ENCODE measurements around the gene ATP8B4. TPM values are rescaled to one million over a fixed set of nuclear protein-coding genes. Genes with fewer than 3 reads are reported as not detected.

Gene ATP8B4, protein sequence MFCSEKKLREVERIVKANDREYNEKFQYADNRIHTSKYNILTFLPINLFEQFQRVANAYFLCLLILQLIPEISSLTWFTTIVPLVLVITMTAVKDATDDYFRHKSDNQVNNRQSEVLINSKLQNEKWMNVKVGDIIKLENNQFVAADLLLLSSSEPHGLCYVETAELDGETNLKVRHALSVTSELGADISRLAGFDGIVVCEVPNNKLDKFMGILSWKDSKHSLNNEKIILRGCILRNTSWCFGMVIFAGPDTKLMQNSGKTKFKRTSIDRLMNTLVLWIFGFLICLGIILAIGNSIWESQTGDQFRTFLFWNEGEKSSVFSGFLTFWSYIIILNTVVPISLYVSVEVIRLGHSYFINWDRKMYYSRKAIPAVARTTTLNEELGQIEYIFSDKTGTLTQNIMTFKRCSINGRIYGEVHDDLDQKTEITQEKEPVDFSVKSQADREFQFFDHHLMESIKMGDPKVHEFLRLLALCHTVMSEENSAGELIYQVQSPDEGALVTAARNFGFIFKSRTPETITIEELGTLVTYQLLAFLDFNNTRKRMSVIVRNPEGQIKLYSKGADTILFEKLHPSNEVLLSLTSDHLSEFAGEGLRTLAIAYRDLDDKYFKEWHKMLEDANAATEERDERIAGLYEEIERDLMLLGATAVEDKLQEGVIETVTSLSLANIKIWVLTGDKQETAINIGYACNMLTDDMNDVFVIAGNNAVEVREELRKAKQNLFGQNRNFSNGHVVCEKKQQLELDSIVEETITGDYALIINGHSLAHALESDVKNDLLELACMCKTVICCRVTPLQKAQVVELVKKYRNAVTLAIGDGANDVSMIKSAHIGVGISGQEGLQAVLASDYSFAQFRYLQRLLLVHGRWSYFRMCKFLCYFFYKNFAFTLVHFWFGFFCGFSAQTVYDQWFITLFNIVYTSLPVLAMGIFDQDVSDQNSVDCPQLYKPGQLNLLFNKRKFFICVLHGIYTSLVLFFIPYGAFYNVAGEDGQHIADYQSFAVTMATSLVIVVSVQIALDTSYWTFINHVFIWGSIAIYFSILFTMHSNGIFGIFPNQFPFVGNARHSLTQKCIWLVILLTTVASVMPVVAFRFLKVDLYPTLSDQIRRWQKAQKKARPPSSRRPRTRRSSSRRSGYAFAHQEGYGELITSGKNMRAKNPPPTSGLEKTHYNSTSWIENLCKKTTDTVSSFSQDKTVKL
- total RNA-seq = 1 to 10 TPM; 2.0 to 9.8 (median 9.2) TPM

DNA sequence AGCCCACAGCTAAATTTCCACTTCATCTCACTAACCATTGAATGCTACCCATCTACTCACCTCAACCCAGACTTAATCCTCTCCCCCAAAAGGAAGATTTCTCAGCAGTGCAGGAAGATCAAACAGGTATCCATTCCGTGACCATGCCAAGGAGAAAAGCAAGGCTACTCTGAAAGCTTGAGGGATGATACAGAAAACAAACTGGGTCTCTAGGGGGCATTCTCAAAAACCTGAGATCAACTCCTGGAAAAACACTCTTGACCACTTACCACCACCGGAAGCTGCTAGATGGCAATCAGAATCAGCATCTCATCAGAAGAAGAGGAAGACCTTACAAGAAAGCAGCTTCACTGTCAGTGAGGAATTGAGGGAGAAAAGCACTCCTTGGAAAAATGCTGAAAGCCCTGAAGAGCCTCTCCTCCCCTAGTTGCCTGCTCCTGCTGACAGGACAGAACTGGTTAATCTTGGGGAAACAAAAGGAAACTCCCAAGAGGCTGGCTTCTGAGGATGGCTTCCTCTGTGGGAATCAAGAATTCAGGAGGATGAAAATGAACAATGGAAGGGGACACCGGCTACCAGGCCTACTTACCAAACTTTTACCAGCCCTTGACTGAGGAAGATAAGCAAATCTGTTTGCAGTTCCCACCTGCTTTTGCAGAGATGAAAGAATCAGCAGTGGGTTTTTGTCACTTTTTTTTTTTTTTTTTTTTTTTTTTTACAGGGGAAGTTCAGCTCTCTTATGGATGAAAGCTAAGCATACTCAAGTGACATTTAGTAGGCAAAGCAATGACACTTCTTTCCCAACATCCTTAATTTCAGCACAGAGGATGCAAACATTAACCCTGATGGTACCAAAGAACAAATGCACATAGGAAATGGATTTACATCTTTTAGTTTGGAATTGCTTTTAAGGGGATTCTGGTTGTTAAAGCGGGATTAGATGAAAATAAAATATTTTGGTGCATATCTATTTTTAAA, at the start of gene ATP8B4:
ATP8B4 (minus strand) TSS at position 171 of the 978 bp plus-strand sequence. CDS start 12,267 bp downstream, outside the sequence.
- Histone ChIP-seq H3K27ac (no peak within 1 kb of the TSS), H3K4me1 (no peaks in the 10 kb centered on the region), H3K36me3 (no peaks in the 10 kb centered on the region), H3K4me3 (no peak within 1 kb of the TSS), H3K27me3 (no peaks in the 10 kb centered on the region), H3K9me3 (peaks cover 0 to 13% (median 0%) of the 10 kb centered on the region in 3 donors)
- ATAC-seq = no peak
- TF ChIP-seq POLR2AphosphoS5 (IDR thresholded peaks at IDR 0.05) = no peak
- no peak for TF ChIP-seq POLR2A (IDR thresholded peaks at IDR 0.05)
- TF ChIP-seq, protein P1, sequence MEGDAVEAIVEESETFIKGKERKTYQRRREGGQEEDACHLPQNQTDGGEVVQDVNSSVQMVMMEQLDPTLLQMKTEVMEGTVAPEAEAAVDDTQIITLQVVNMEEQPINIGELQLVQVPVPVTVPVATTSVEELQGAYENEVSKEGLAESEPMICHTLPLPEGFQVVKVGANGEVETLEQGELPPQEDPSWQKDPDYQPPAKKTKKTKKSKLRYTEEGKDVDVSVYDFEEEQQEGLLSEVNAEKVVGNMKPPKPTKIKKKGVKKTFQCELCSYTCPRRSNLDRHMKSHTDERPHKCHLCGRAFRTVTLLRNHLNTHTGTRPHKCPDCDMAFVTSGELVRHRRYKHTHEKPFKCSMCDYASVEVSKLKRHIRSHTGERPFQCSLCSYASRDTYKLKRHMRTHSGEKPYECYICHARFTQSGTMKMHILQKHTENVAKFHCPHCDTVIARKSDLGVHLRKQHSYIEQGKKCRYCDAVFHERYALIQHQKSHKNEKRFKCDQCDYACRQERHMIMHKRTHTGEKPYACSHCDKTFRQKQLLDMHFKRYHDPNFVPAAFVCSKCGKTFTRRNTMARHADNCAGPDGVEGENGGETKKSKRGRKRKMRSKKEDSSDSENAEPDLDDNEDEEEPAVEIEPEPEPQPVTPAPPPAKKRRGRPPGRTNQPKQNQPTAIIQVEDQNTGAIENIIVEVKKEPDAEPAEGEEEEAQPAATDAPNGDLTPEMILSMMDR (IDR thresholded peaks at IDR 0.05) = no peak
- no peak for TF ChIP-seq EP300 (IDR thresholded peaks at IDR 0.05)
- 56 to 87% methylated on average over 3 to 4 of the region's 4 CpGs for WGBS, 2 donors (ENCODE audit: low coverage in 1 of 2)

- no peaks in the 10 kb centered on the region for H3K27me3 ChIP-seq
- no peaks in the 10 kb centered on the region for H3K36me3 ChIP-seq
- H3K27ac ChIP-seq = no peak overlapping the region
- TF ChIP-seq, protein P1 (IDR thresholded peaks at IDR 0.05) = no peak
- TF ChIP-seq EP300 (IDR thresholded peaks at IDR 0.05) (no peak), POLR2AphosphoS5 (IDR thresholded peaks at IDR 0.05) (no peak), POLR2A (IDR thresholded peaks at IDR 0.05) (no peak)
- 53 to 77% methylated on average over 3 to 4 of the region's 4 CpGs for WGBS, 2 donors (ENCODE audit: low coverage in 1 of 2)
- H3K9me3 ChIP-seq = no peaks in the 10 kb centered on the region
- H3K4me1 ChIP-seq = no peaks in the 10 kb centered on the region
- no peak overlapping the region for H3K4me3 ChIP-seq
- ATAC-seq = no peak
Measured at GRCh38 chr15:50168379-50168778, 49.3 kb upstream of the ATP8B4 start.

- no peaks in the 10 kb centered on the region for H3K27me3 ChIP-seq
- H3K36me3 ChIP-seq = no peaks in the 10 kb centered on the region
- ATAC-seq = no peak
- no peak overlapping the region for H3K27ac ChIP-seq
- no peak overlapping the region for H3K4me3 ChIP-seq
- no peaks in the 10 kb centered on the region for H3K4me1 ChIP-seq
- TF ChIP-seq EP300 (IDR thresholded peaks at IDR 0.05) (no peak), POLR2AphosphoS5 (IDR thresholded peaks at IDR 0.05) (no peak), POLR2A (IDR thresholded peaks at IDR 0.05) (no peak)
- TF ChIP-seq, protein P1 (IDR thresholded peaks at IDR 0.05) = no peak
- no peaks in the 10 kb centered on the region for H3K9me3 ChIP-seq
Measured at GRCh38 chr15:50167110-50167509, 48.1 kb upstream of the ATP8B4 start.

- Histone ChIP-seq H3K27ac (no peak overlapping the region), H3K9me3 (no peaks in the 10 kb centered on the region), H3K4me3 (no peak overlapping the region), H3K36me3 (no peaks in the 10 kb centered on the region), H3K27me3 (no peaks in the 10 kb centered on the region), H3K4me1 (no peaks in the 10 kb centered on the region)
- TF ChIP-seq POLR2AphosphoS5 (IDR thresholded peaks at IDR 0.05) (no peak), POLR2A (IDR thresholded peaks at IDR 0.05) (no peak), EP300 (IDR thresholded peaks at IDR 0.05) (no peak)
- TF ChIP-seq, protein P1 (IDR thresholded peaks at IDR 0.05) = no peak
- WGBS, 2 donors (ENCODE audit: low coverage in 1 of 2) = 36 to 50% methylated on average over 1 of the region's 1 CpG
- ATAC-seq = no peak
Measured at GRCh38 chr15:50166216-50166615, 47.2 kb upstream of the ATP8B4 start.
